ENCODE measurements around the gene ACAA1.

ACAA1 gene

GRCh38 chr3:38146504-38146903, 9.6 kb upstream of the ACAA1 start:
- Histone ChIP-seq H3K27me3 (ENCODE audit: insufficient read depth, low read depth, severe bottlenecking) (peaks cover 2% of the 10 kb centered on the region), H3K27ac (no peak overlapping the region), H3K4me3 (ENCODE audit: low read depth, low read length) (no peak overlapping the region), H3K9me3 (ENCODE audit: severe bottlenecking) (no peaks in the 10 kb centered on the region), H3K36me3 (no peaks in the 10 kb centered on the region)
- DNase-seq = no peak
- TF ChIP-seq, protein P1, sequence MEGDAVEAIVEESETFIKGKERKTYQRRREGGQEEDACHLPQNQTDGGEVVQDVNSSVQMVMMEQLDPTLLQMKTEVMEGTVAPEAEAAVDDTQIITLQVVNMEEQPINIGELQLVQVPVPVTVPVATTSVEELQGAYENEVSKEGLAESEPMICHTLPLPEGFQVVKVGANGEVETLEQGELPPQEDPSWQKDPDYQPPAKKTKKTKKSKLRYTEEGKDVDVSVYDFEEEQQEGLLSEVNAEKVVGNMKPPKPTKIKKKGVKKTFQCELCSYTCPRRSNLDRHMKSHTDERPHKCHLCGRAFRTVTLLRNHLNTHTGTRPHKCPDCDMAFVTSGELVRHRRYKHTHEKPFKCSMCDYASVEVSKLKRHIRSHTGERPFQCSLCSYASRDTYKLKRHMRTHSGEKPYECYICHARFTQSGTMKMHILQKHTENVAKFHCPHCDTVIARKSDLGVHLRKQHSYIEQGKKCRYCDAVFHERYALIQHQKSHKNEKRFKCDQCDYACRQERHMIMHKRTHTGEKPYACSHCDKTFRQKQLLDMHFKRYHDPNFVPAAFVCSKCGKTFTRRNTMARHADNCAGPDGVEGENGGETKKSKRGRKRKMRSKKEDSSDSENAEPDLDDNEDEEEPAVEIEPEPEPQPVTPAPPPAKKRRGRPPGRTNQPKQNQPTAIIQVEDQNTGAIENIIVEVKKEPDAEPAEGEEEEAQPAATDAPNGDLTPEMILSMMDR (IDR thresholded peaks at IDR 0.05; ENCODE audit: low read depth, low read length) = no peak

DNA sequence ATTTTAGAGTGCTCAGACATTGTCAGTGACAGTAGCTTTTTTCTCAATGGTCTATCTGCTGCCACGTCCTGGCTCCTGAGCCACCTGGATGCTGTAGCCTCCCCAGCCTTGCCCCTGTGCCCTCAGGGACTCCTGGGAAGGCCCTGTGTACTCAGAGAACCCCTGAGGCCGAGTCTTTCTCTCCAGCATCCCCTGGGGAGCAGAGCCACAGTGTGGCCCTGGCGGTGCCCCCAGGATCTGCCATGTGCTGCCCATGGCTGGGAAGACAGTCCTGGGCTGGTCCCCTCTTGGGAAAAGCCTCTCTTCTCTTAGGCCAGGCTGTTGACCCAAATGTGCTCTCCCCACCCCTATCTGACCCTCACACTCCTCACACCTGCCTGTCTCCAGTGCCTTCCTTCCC, 6.6 kb upstream of the ACAA1 start:
- peaks cover 2% of the 10 kb centered on the region for H3K27me3 ChIP-seq (ENCODE audit: insufficient read depth, low read depth, severe bottlenecking)
- DNase-seq = no peak
- no peaks in the 10 kb centered on the region for H3K9me3 ChIP-seq (ENCODE audit: severe bottlenecking)
- no peaks in the 10 kb centered on the region for H3K36me3 ChIP-seq
- H3K4me3 ChIP-seq (ENCODE audit: low read depth, low read length) = no peak overlapping the region
- H3K27ac ChIP-seq = no peak overlapping the region
- TF ChIP-seq, protein P1 (IDR thresholded peaks at IDR 0.05; ENCODE audit: low read depth, low read length) = no peak

DNA sequence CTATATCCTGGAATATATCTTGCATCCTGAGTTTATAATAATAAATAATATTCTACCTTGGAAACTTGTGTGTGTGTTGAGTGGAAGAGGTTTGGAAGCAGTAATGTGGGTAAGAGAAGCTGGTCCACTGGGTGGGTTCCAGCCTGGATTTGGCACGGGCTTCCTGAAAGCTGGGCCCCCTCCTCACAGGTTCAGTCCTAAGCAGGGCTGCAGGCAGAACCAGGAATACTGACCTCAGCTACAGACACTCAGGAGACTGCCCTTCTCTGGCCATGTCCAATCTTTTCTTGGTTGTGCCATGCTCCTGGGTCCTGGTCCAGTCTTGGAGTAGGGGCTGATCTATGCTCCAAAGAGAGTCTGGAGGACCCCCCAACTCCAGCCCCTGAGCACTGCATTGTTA, 6.0 kb upstream of the ACAA1 start:
- H3K4me3 ChIP-seq (ENCODE audit: low read depth, low read length) = no peak overlapping the region
- no peak overlapping the region for H3K27ac ChIP-seq
- H3K9me3 ChIP-seq (ENCODE audit: severe bottlenecking) = no peaks in the 10 kb centered on the region
- H3K27me3 ChIP-seq (ENCODE audit: insufficient read depth, low read depth, severe bottlenecking) = peaks cover 2% of the 10 kb centered on the region
- TF ChIP-seq, protein P1 (IDR thresholded peaks at IDR 0.05; ENCODE audit: low read depth, low read length) = no peak
- H3K36me3 ChIP-seq = no peaks in the 10 kb centered on the region
- DNase-seq = no peak

GRCh38 chr3:38141952-38142273, 5.0 kb upstream of the ACAA1 start:
- TF ChIP-seq, protein P1 (IDR thresholded peaks at IDR 0.05; ENCODE audit: low read depth, low read length) = no peak
- H3K27me3 ChIP-seq (ENCODE audit: insufficient read depth, low read depth, severe bottlenecking) = peaks cover 2% of the 10 kb centered on the region
- DNase-seq = no peak
- H3K9me3 ChIP-seq (ENCODE audit: severe bottlenecking) = no peaks in the 10 kb centered on the region
- no peaks in the 10 kb centered on the region for H3K36me3 ChIP-seq
- H3K4me3 ChIP-seq (ENCODE audit: low read depth, low read length) = no peak overlapping the region
- H3K27ac ChIP-seq = no peak overlapping the region

DNA sequence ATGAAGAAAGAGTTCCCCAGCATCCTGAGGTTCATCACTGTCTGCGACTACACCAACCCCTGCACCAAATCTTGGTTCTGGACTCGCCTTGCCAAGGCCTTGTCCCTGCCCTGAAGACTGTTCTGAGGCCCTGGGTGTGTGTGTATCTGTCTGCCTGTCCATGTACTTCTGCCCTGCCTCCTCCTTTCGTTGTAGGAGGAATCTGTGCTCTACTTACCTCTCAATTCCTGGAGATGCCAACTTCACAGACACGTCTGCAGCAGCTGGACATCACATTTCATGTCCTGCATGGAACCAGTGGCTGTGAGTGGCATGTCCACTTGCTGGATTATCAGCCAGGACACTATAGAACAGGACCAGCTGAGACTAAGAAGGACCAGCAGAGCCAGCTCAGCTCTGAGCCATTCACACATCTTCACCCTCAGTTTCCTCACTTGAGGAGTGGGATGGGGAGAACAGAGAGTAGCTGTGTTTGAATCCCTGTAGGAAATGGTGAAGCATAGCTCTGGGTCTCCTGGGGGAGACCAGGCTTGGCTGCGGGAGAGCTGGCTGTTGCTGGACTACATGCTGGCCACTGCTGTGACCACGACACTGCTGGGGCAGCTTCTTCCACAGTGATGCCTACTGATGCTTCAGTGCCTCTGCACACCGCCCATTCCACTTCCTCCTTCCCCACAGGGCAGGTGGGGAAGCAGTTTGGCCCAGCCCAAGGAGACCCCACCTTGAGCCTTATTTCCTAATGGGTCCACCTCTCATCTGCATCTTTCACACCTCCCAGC, 4.4 kb upstream of the ACAA1 start:
- Histone ChIP-seq H3K27me3 (ENCODE audit: insufficient read depth, low read depth, severe bottlenecking) (peaks cover 2% of the 10 kb centered on the region), H3K36me3 (no peaks in the 10 kb centered on the region), H3K4me3 (ENCODE audit: low read depth, low read length) (no peak overlapping the region), H3K9me3 (ENCODE audit: severe bottlenecking) (no peaks in the 10 kb centered on the region), H3K27ac (no peak overlapping the region)
- TF ChIP-seq, protein P1 (IDR thresholded peaks at IDR 0.05; ENCODE audit: low read depth, low read length) = no peak
- no peak for DNase-seq

Data from WERI-Rb-1 (cell line).